GM23248 (cell line): ENCODE results near the gene TTC21B.

ENCODE experiments used
- EZH2 ChIP-seq: fragments of 200-600 bp; sonication (generic); IDR thresholded peaks from 2 replicates; pipeline ENCODE4 v1.6.1; 2018; ENCODE audit warnings: antibody characterized with exemption, mild to moderate bottlenecking; ENCODE audit not compliant: insufficient read depth, poor library complexity, severe bottlenecking
- EZH2phosphoT487 ChIP-seq: fragments of 200-600 bp; sonication (generic); IDR thresholded peaks from 2 replicates; pipeline ENCODE4 v1.6.1; 2018; ENCODE audit warnings: antibody characterized with exemption, moderate library complexity, mild to moderate bottlenecking, low read depth; ENCODE audit not compliant: insufficient read depth

DNA sequence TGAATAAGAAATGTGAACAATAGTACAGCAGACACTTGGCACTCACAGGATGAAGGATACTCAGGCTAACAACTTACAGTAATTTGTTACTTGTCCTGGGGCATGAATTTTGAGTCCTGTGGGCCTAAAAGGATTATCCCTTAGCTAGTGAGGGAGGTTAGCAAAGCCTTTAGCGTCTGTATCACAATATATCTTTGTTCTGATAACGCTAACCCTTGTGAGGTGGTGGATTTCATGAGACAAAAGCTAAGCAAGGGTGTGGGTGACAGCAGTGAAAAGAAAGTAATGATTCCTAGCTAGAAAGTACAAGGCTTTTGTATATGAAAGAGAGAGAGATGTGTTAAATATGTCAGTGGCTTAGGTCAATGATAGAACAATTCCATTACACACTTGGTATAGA lies 46.8 kb upstream of the TTC21B start:
- TF ChIP-seq EZH2phosphoT487 (no peak), EZH2 (no peak)
